Retinal pigment epithelial cell (primary cell): ENCODE measurements around the gene KHNYN.

ENCODE experiments used
- DNase-seq: peaks from one replicate; pipeline ENCODE4 v3.0.0-alpha.2; 2010; ENCODE audit warnings: low read depth
- H3K4me3 ChIP-seq: 2 replicates; pipeline ENCODE4 v1.5.1; 2011; ENCODE audit warnings: mild to moderate bottlenecking, low read length, control low read depth, moderate library complexity
- TF ChIP-seq, protein P1 (sequence below): conservative IDR thresholded peaks from 2 replicates; pipeline ENCODE4 v1.5.1; 2011; ENCODE audit warnings: low read depth, low read length, control low read depth, inconsistent platforms

KHNYN gene

DNA sequence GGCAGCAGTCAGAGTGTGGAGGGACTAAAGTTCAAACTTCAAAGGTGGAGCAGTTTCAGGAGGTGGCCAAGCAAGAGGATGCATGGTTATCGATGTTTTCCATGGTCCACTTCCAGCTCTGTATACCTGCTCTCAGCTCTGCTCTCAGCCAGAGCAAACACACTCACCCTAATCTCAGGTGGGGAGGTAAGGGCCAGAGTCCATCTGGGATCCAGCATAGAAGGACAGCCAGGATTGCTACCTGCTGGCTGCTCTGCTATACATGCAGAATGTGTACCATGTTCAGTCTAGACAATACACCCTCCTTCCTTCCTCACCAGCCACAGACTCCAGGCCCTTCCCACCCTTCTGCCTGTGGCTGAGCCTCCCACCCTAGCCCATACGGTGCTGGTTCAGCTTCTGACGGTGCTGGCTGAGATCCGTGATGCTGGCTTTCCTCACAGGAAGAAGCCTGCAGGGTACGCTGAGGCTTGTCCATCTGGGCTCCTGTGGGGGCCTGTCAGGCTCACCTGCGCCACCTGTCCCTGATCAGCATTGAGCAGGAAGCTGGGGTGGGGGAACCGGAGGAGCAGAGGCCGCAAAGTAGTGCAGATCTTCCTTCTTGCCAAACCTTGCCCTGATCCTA lies 2.7 kb upstream of the KHNYN start:
- no peak for DNase-seq
- no peak overlapping the region for H3K4me3 ChIP-seq
- TF ChIP-seq, protein P1, sequence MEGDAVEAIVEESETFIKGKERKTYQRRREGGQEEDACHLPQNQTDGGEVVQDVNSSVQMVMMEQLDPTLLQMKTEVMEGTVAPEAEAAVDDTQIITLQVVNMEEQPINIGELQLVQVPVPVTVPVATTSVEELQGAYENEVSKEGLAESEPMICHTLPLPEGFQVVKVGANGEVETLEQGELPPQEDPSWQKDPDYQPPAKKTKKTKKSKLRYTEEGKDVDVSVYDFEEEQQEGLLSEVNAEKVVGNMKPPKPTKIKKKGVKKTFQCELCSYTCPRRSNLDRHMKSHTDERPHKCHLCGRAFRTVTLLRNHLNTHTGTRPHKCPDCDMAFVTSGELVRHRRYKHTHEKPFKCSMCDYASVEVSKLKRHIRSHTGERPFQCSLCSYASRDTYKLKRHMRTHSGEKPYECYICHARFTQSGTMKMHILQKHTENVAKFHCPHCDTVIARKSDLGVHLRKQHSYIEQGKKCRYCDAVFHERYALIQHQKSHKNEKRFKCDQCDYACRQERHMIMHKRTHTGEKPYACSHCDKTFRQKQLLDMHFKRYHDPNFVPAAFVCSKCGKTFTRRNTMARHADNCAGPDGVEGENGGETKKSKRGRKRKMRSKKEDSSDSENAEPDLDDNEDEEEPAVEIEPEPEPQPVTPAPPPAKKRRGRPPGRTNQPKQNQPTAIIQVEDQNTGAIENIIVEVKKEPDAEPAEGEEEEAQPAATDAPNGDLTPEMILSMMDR: no peak

DNA sequence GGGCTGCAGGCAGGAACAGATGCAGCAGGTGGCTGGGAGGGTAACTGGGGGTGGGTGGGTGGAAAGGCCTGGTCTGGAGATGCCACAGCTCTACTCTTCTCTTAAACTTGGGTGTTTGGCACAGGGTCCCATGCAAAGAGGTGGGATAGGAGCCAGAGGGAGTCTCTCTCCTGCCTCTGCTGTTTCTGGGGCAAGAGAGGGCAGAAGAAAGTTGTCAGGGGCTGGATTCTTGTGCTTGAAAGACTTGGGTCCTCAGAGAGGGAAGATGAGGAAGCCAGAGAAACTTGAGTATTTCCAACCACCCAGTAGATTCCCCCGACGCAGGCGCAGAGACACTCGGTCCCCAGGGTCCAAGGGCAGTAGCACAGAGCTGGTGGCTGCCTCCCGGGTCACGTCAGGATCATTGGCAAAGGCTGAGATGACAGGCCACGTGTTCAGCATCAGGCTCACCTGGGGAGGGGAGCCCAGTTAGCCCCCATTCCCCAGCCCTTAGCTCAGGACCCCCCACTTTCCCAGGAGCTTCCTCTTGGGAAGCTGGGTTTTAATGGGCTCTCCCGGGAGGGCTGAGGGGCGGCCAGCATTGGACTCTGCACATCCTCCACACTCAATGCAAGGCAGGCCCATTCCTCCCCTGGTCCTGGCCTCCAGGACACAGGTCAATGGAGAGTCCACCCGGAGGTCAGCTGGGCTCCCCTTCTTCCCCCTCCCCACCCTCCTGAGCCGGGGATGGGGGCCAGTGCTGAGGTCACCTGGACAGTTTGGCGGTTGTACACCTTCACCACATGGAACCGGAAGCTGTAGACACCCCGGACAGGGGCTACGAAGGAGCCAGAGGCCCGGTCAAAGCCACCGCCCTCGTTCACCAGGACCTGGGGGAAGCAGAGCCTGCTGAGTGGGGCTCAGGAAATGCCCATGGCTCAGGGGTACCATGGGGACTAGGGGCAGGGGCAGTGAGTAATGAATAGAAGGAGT lies 1.9 kb upstream of the KHNYN start:
- DNase-seq: no peak
- no peak overlapping the region for H3K4me3 ChIP-seq
- TF ChIP-seq, protein P1: no peak

DNA sequence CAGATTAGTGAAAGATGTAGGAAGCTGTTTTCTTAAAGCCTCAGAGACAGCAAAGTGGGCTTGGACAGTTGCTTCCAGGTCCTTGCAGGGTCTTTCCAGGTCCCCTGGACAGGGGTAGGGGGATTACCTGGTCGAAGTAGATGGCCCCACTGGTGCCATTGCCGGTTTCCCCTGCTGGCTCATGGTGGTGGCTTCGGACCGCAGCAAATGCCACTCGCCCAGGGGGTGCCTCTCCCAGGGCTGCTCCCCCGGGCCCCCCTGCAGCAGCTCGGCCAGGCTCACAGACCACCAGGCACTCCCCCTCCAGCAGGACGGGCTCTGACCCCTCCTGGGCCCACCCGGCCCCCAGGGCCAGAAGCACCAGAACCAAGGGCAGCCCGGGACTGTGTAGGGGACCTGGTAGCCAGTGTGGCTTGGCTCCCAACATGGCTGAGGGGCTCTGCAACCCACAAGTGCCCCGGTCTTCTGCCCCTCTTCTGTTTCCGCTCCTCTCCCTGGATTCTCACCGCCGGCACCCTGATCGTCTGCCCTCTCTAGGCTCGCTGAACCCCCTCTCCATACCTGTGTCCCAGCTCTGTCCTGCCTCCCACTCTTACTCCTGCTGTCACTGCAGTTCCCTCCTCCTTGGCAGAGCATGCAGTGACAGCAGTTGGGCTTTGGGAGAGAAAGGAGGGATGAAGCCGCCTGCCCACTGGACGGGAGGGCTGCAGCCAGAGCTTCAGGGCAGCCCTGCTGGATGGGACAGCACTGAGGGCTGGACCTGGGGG lies 943 bp upstream of the KHNYN start:
- no peak for DNase-seq
- TF ChIP-seq, protein P1: no peak
- H3K4me3 ChIP-seq: no peak overlapping the region

DNA sequence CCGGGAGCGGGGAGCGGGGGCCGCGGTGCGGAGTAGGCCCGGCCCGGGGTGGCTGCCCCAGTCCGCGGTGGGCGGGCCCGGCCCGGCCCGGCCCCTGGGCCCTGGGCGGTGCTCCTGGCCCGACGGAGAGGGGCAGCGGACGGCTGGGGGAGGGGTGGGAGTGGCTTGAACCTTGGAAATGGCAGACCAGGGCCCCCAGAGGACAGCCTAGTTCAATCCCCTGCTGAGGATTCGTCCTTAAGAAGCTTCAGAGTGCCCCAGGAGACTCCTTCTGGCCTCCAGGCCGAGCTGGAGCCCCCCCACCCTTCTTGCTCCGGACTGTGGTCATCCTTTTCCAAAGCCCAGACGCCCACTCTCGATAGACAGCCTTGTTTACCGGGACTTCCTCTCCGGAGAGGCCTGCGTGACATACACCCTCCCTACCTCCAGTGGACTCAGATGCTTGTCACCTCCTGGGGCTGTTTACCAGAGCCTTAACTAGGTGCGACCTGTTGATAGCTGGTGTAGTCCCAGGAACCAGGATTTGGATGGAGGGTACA lies 458 bp downstream of the KHNYN start:
- DNase-seq: no peak
- TF ChIP-seq, protein P1: no peak
- peak overlapping the region; percentile 80 for H3K4me3 ChIP-seq

DNA sequence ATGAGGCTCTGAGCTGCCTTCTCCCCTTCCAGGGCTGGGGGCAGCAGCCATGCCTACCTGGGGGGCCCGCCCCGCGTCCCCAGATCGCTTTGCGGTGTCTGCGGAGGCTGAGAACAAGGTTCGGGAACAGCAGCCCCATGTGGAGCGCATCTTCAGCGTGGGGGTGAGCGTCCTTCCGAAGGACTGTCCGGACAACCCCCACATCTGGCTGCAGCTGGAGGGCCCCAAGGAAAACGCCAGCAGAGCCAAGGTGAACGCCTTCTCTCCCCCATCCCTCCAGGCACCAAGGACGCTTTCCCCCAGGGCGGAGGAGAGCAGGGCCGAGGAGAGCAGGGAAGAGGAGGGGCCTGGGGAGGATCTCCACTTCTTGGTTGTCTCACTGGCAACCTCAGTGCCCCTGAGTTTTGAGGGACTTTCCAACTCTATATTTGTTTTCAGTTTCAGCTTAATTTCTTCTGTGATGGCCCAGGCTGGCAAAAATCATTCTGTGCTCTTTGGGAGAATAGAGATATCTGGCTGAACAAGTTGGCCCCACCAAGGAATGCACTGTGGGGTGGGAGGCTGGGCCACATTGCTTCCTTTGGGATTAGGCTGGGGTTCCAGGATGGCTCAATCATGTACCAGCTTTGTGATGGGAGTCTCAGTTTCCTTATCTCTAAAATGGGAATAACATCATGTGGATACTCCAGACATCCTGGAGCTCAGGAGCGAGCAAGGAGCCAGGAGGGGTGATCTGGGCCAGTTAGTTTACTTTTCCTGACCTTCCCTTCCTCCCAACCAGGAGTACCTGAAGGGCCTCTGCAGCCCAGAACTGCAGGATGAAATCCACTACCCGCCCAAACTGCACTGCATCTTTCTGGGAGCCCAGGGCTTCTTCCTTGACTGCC lies 1.2 kb downstream of the KHNYN start:
- no peak for DNase-seq
- H3K4me3 ChIP-seq: peak overlapping the region; percentile 80
- TF ChIP-seq, protein P1: no peak
